BLaER1 (cell line): Measurements from ENCODE around the gene HSH2D.

Experiments used
- H3K27ac ChIP-seq: shearing (Covaris generic); formaldehyde crosslinking; 2 replicates; pipeline ENCODE4 v1.8.1; 2022
- H3K27me3 ChIP-seq: shearing (Covaris generic); formaldehyde crosslinking; 2 replicates; pipeline ENCODE4 v1.8.1; 2022
- H3K36me3 ChIP-seq: shearing (Covaris generic); formaldehyde crosslinking; 2 replicates; pipeline ENCODE4 v1.8.1; 2022
- H3K4me1 ChIP-seq: shearing (Covaris generic); formaldehyde crosslinking; 2 replicates; pipeline ENCODE4 v1.8.1; 2022
- H3K4me2 ChIP-seq: shearing (Covaris generic); formaldehyde crosslinking; 2 replicates; pipeline ENCODE4 v1.8.1; 2022
- H3K4me3 ChIP-seq: shearing (Covaris generic); formaldehyde crosslinking; 2 replicates; pipeline ENCODE4 v1.8.1; 2022
- H3K9ac ChIP-seq: shearing (Covaris generic); formaldehyde crosslinking; 2 replicates; pipeline ENCODE4 v1.8.1; 2022
- H3K9me3 ChIP-seq: shearing (Covaris generic); formaldehyde crosslinking; 2 replicates; pipeline ENCODE4 v1.8.1; 2022
- H4K20me1 ChIP-seq: shearing (Covaris generic); formaldehyde crosslinking; 2 replicates; pipeline ENCODE4 v1.8.1; 2022
- Cebpa-rat ChIP-seq: shearing (Covaris generic); IDR thresholded peaks from 2 replicates; pipeline ENCODE4 v1.8.1; 2022

Gene HSH2D

GRCh38 chr19:16207063-16207462 is 63.6 kb downstream of the HSH2D start:
- no peak for TF ChIP-seq Cebpa-rat
- H3K4me1 ChIP-seq, result peaks cover 17% of the 10 kb centered on the region; the same call in 1 of the 2 replicates
- H3K9ac ChIP-seq, result no peak overlapping the region
- peaks cover 37% of the 10 kb centered on the region for H4K20me1 ChIP-seq
- no peak overlapping the region for H3K4me3 ChIP-seq
- H3K27ac ChIP-seq, result no peak overlapping the region
- H3K27me3 ChIP-seq, result no peaks in the 10 kb centered on the region
- H3K9me3 ChIP-seq, result 0 out of 2 replicates have a peak, but pooled peaks cover 3% of the 10 kb centered on the region
- H3K36me3 ChIP-seq, result peaks cover 100% of the 10 kb centered on the region
- H3K4me2 ChIP-seq, result no peak overlapping the region

GRCh38 chr19:16207490-16208025 is 64.1 kb downstream of the HSH2D start:
- peaks cover 100% of the 10 kb centered on the region for H3K36me3 ChIP-seq
- no peaks in the 10 kb centered on the region for H3K27me3 ChIP-seq
- H3K4me1 ChIP-seq, result peaks cover 12% of the 10 kb centered on the region; the same call in 1 of the 2 replicates
- H3K4me2 ChIP-seq, result no peak overlapping the region
- no peak overlapping the region for H3K9ac ChIP-seq
- no peak overlapping the region for H3K27ac ChIP-seq
- peaks cover 37% of the 10 kb centered on the region for H4K20me1 ChIP-seq
- H3K4me3 ChIP-seq, result no peak overlapping the region
- H3K9me3 ChIP-seq, result 0 out of 2 replicates have a peak, but pooled peaks cover 3% of the 10 kb centered on the region
- TF ChIP-seq Cebpa-rat, result no peak
